ENCODE results near the gene ASCL5.

- TF ChIP-seq CTCF (IDR thresholded peaks at IDR 0.05; ENCODE audit: insufficient read depth, low read length, poor library complexity, severe bottlenecking) (no peak), EZH2phosphoT487 (conservative IDR thresholded peaks at IDR 0.05; ENCODE audit: low read length) (no peak)
These were observed 60.0 kb downstream of the ASCL5 start for GRCh38 chr1:201066986-201067385.
